Stimulated activated CD8-positive, alpha-beta memory T cell treated with anti-CD3 and anti-CD28 coated beads, Interleukin-4, amount 100 ng/mL, for 1 hour (primary cell): Measurements from ENCODE around the gene CCDC106.
A peak's percentile ranks its signal among the peaks of the same experiment; 100 is the strongest.

Source experiments
- DNase-seq, 2 donors: peaks; one replicate each; pipeline ENCODE4 v3.0.0-alpha.2; 2020; ENCODE audit warnings: low read depth in 2 of 2, low spot score in 1 of 2

Gene CCDC106

DNA sequence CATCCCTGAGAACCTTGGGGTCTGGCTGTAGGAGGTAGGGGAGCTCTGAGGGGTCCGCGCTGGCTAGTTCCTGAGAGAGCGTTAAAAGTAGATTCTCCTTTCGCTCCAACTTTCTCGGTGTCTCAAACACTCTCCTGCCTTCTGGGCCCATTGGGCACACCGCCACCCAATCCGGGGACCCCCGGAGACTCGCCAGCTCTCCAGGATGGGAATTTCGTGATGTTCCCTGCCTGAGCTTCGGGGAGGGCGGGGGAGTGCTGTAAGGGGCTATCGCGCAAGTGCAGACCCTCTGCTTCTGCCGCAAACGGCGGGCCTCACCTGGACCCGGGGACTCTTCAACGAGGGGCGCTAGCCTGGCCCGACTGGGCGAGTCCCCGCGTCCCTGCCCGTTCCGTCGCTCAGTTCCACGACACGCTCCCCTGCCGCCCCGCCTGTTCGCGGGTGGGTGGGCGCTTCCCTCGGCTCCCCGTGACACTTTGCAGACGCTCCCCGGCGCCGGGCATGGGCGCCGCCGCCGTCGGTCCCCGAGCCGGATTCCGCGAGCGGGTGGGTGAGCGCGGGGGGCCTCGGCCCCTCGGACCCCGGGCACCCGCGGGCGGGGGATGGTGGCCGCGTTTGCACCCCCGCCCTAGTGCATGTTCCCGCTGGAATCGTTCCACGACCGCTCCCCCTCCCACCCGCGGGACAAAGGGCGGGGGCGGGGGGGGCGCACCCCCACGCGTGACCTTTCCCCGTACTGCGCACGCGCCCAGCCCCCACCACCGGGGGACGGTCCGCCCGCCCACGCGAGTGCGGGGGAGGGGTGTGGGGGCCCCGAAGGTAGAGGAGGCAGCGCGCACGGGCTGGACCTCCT lies at the start of gene CCDC106:
CCDC106 (plus strand) TSS at position 481 of the 853 bp plus-strand sequence. CDS start 835 bp downstream, outside the sequence.
- DNase-seq = no peak

DNA sequence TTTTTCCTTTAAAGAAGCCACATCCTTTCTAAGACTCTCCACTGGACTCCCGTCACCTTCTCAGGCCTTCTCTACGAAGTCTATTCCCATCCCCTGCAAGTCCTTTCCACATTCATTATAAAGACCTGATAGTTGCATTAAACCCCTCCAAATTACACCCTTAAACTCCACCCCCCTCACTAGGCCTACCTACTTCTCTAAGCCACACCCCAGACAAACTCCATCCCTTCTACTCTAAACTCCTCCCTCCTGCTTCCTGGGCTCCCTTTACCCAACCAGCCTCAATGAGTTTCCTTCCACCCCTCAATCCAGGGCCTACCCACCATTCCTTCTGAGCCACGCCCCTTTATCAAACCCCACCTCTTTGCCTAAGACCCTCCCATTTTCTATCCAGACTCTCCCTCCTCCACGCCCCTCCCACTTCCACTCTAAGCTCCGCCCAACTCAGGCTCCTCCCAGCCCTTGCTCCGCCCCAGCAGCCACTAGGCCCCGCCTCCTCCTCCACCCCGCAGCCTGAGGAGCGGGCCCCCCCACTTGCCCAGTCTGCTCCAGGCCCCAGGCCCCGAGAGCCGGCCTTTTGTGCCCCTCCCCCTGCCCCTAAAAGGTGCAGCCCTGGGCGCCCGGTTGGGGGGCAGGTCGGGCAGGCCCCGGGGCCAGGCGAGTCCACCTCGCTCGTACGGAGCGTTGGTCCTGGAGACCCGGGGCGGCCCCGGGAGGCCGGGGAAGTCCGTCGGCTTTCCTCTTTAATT lies 49.1 kb upstream of the CCDC106 start:
- DNase-seq = peak; percentile 85 to 87

DNA sequence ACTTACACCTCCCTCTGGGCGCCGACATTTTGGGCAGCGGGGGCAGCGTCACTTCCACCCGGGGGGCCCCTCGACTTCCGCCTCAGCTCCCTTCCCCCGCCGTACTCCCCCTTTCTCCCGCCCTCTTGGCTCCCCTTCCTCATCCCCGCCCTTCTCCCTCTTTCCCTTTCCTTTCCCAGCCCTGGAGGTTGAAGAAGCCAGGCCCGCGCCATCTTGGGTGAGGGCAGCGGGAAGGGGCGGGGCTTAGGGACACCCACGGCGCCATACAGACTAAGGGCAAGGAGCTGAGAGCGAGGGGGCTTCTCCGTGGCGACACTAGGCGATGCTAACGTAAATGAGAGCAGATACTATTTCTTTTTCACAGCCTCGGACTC lies 48.6 kb upstream of the CCDC106 start, which contains the start of gene FIZ1:
FIZ1 (minus strand) TSS at position 50 of the 374 bp plus-strand sequence. CDS start 1,652 bp downstream, outside the sequence.
- DNase-seq = peak; percentile 88 to 91

DNA sequence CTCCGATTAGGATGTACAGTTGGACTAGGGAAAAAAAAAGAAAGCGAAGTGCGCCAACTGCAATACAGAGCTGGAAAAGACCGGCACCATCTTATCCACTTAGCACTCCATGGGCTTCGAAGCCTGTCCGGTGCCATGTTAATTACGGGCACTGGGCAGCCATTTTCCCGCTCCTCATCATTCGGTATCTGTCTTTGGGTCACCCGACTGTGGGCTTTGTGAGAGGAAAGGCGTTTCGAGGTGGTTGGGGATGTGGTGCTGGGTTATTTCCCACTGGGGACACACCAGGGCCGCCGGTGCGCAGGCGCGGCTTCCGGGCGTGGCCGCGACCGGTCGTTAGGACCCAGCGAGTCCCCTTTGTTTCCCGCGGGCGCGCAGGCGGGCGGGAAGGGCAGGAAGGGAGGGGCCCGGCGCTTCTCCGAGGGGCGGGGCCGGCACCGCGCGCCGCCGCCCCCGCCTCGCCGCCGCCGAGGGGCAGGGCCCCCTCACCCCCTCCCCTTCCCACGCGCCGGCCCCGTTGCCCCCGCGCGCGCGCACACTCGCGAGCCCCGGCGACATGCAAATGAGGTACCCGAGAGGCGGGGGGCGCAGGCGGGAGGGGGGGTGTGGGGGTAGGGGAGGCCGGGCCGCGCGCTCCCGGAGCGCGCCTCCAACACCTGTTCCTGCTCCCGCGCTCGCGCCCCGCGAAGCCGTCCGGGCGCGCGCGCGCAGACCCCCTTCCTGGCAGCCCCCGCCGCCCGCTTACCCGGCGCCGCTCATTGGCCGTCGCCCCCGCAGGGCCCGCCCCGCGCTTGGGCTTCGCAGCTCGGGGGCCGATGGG lies 48.0 kb upstream of the CCDC106 start, which contains the start of gene ZNF524:
ZNF524 (plus strand) TSS at position 447 of the 820 bp plus-strand sequence. CDS start 1,825 bp downstream, outside the sequence.
- DNase-seq = peak; percentile 66 to 71

DNA sequence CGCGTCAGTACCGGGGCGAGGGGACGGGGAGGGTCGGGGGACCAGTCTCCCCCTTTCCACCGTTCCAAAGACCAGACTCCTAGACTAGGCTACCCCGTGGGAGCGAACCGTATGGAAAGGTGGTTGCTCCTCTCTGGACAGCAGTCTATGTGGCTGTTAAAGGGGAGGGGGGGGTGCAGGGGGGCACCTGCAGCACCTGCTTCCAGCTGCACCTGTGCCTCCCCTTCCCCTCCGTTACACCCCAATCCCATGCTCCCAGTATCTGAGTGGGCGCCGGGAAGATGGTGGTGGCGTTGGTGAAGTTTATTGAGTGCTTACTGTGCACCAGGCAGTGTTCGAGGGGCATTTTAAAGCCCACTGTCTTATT lies 47.4 kb upstream of the CCDC106 start:
- no peak for DNase-seq

DNA sequence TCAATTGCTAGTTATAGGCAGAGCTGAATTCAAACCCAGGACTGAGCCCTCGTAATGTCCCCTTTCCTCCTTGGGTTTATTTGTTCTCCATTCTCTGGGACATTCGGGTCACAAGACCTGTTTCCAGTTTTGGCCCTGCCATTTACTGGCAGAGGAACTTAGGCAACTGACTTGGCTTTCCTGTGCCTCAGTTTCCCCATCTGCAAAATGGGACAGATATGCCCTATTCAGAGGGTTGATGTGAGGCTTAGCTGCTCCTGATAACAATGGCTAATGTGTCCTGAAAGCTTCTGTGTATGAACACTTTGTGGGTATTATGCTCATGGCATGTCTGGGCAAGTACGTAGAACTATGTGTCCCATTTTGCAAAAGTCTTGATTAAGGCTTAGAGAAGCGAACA lies 46.9 kb upstream of the CCDC106 start:
- DNase-seq = no peak

DNA sequence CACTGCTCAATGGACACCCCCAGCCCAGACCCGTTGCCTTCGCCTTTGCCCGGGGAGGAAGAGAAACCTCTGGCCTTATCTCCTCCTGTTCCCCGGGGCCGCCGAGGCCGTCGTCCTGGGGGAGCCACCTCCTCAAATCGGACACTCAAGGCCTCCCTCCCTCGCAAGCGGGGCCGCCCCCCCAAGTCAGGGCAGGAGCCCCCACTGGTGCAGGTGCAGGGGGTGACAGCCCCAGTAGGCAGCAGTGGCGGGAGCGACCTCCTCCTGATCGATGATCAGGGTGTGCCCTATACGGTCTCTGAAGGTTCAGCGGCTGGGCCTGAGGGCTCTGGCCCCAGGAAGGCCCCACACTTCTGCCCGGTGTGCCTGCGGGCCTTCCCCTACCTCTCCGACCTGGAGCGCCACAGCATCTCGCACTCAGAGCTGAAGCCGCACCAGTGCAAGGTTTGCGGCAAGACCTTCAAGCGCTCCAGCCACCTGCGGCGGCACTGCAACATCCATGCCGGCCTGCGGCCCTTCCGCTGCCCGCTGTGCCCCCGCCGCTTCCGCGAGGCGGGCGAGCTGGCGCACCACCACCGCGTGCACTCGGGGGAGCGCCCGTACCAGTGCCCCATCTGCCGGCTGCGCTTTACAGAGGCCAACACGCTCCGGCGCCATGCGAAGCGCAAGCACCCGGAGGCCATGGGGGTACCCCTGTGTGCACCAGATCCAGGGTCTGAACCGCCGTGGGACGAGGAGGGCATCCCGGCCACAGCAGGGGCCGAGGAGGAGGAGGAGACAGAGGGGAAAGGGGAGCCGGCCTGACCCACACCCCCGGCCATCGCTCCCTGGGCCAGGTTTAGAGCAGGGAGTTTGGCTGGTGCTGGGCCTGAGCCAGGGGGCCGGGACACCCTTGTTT lies 45.7 kb upstream of the CCDC106 start:
- DNase-seq = no peak

DNA sequence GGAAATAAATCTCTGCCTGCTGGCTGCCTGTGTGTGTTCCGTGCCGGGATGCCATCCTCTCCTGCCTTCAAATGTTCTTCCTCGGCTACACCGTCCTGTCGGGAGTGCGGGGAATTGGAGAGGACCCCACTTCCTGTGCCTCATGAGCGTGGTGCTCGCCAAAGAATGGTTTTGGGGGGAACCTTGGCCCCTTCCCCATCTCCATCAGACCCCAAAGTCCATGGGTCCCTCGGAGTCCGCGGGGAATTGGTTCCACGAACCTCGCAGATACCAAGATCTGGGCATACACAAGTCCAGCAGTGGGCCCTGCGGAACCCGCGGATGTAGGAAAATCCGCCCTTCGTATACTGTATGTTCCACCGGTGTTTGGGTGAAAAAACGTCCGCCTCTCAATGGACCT lies 44.9 kb upstream of the CCDC106 start:
- DNase-seq = no peak

DNA sequence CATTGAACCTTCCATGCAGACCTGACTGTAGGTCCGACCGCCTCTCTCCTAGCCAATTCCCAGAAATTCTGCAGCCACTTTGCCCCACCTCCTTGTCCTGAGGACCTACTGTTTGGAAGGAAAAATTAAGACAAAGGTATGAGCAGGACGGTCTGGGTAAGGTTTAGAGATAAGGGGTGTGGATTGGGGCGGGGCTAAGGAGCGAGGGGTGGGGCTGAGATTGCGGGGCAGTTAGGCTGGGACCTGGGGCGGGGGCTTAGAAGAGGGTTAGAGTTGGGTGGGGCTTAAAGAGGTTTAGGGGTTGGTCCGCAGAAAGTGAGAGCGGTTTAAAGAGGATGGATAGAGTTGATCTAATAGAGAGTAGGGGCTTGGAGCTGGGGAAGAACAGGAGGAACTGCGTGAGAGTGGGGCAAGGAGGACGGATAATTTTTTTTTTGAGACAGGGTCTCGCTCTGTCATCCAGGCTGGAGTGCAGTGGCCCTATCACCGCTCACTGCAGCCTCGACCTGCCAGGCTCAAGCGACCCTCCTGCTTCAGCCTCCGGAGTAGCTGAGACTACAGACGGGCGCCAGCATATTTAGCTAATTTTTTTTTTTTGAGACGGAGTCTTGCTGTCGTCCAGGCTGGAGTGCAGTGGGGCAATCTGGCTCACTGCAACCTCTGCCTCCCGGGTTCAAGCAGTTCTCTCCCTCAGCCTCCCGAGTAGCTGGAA lies 44.3 kb upstream of the CCDC106 start:
- no peak for DNase-seq

DNA sequence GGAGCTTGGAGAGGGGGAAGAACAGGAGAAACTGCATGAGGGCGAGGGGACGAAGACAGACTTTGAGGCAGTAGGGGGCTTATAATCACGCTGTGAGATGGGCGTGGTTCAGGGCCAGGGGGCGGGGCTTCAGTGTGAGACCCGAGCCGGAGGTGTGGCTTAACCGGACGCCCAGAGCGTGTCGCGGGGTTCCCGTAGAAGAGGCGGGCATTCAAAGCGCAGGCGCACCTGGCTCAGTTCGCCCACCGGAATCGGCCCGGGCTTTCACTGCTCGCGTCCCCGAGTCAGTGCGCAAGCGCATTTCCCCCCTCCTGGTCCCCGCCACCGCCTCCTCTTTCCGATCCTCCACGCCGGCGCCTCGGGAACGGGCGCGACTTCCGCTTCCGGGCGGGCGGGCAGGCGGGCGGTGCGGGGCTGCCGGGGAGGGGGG lies 42.8 kb upstream of the CCDC106 start:
- peak; percentile 95 to 97 for DNase-seq

DNA sequence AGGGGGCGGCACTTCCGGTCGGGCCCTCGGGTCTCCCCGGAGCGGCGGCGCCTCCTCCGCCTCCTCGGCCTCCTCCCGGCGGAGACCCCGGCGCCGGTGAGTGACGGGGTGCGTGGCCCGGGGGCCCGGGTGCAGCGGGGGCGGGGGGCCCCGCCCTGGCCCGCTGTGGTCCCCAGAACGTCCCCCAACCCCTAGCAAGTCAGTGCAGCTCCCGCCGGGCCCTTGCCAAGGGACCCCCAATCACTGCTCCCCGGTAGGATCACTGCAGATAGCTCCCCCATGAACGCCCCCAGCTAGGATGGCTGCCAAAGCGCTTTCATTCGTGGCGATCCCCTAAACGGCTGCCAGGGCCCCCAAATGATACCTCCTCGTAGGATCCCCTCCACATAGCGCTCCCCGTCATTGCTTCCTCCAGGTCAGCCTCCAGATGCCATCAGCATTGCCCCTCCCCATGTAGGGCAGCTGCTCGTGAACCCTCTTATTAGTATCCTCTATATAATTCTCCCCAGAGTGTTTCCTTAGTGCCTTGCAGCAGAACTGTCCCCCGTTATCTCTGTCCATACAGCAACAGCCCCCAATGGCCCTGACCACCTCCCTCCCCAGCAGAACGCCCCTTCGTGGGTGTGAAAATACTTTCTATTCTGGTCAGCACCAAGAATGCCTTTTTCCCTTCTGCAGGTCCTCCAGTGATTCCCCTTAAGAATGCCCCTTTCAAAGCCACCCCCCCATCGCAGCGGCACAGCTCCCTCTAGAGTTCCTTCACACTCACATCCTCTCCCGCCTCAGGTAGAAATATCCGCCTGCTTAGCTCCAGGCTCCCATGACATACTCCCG lies 42.2 kb upstream of the CCDC106 start, which contains the start of gene ZNF865:
ZNF865 (plus strand) TSS at position 11 of the 834 bp plus-strand sequence. CDS start 7,972 bp downstream, outside the sequence.
- peak; percentile 41 to 42 for DNase-seq

DNA sequence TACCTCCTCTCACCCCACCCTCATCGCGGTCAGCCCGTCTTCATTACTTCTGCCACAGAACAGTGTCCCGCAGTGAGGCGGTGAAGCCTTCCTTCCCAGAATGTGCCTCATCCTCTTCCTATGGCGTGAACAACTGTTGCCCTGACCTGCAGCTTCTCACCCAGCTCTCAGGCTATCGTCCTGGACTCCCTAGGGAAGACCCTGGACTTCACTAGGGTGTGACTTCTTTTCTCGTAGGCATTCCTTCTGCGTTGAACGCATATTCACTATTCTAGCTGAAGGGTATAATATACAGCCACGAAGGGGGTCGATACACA lies 41.6 kb upstream of the CCDC106 start:
- no peak for DNase-seq

DNA sequence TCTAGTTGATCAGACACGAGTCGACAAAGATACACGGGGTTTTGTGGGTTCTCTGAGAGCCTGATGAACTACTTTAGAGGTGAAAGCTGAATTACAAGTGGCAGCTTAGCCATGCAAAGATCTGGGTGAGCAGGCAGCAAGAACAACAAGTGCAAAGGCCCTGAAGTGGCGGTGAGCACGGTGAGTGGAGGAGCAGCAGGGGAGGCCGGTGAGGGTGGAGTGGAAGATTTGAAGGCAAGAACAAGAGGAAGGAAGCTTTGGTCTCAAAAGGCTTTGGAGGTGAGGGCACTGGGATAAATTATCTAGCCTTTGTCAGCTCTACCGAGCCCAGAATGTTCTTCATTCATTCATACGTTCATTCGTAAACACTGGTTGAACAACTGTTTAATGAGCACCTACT lies 41.2 kb upstream of the CCDC106 start:
- DNase-seq = no peak

DNA sequence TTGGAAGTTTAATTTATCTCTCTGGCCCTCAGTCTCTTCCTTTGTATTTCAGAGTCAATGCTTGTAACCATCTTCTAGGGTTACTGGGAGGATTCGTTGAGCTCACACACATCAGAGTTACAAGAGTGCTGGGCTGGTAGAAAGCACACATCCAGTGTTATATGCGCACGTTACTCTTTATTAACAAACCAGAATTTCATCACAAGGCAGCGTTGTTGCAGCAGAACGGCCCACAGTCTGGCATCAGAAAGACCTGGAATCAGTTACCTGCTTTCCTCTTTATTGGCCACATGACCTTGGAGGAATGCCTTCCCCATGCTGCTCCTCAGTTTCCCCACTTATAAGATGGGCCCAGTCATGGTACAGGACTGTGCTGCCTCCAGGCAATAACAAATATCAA lies 38.7 kb upstream of the CCDC106 start:
- no peak for DNase-seq

DNA sequence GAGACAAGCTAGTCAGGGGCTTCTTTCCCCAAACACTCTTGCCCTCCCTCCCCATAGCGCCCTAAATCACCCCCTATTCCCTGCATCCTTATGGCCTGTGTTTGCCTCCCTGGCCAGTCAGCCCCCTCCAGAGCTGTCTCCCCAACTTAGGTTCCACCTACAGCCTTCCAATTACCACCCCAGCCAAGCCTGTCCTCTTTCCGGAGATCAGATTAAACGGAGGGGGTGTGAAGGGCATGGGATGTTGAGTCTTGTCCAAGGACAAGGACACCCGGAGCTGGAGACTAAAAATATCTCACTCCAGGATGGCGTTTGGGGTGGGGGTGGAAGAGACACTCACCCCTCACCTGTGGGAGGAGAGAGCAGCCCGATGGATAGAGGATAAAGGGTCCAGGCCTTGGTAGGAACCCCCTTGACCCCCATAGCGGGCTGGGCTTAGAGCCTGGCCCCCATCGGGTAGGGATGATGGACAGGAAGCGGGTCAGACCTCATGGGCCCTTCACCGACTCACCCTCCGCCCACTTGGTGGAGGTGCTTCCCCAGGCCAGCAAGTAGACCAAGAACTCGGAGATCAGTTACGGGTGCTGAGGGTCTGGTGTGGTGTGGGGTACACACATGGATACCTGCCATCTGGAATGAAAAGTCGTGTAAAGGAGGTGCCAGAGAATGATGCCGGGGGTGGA lies 36.6 kb upstream of the CCDC106 start:
- no peak for DNase-seq

DNA sequence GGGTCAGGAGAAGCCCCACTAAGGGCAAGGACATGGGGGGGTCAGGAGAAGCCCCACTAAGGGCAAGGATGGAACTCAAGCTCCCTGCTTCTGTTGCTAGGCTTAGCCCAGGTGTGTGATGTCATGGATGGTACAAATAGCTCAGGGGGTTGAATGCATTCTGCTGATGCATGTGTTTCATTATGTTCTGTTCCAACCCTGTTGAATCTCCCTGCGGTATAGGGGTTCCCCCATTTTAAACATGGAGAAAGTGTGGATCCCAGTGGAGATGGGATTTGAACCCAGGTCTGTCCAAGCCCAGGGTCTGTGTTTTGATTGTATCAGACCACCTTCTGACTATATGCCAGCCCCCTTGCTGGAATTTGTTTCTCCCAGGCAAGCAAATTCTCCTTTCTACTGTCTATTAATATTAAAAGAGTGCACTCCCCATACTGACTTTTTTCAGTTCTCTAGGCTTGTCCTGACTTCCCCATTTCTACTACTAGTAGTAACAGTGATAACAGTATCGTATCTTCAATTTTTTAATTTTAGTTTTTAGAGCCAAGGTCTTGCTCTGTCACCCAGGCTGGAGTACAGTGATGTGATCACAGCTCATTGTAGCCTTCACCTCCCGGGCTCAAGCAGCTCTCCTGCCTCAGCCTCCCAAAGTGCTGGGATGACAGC lies 35.9 kb upstream of the CCDC106 start:
- no peak for DNase-seq

DNA sequence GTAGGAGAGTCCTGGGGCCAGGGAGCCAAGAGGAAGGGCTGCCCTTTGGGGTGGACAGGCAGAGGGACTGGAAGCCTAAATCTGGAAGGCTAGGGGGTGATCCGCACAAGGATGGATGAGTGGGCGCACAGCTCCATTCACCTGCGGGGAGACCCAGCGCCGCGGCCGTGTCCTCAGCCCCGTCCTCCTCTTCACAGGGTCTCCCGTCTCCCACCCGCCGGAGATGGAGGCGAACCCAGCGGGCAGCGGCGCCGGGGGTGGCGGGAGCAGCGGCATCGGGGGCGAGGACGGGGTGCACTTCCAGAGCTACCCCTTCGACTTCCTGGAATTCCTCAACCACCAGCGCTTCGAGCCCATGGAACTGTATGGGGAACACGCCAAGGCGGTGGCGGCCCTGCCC lies 34.6 kb upstream of the CCDC106 start:
- no peak for DNase-seq
